GM23338 (cell line): ENCODE measurements around the gene HADHB. TPM values are rescaled to one million over a fixed set of nuclear protein-coding genes. Genes with fewer than 3 reads are reported as not detected.
A peak's percentile ranks its signal among the peaks of the same experiment; 100 is the strongest.

Experiments used
- ATAC-seq: fragments of 200-7000 bp; cut with Tn5 transposase; 3 replicates; pipeline ENCODE4 v1.9.1; 2020
- DNase-seq: peaks from one replicate; pipeline ENCODE4 v3.0.0-alpha.2; 2015; ENCODE audit warnings: low spot score
- H2AFZ ChIP-seq: fragments of 200-600 bp; sonication (generic); 2 replicates; pipeline ENCODE4 v1.8.0; 2016; ENCODE audit warnings: antibody characterized with exemption, mild to moderate bottlenecking, moderate library complexity
- H3F3A ChIP-seq: fragments of 200-600 bp; sonication (generic); replicated peaks from 2 replicates; pipeline ENCODE4 v1.8.0; 2017; ENCODE audit warnings: antibody characterized with exemption, mixed run types, low read depth
- H3K27ac ChIP-seq: fragments of 200-600 bp; sonication (generic); 2 replicates; pipeline ENCODE4 v1.6.1; 2016; ENCODE audit warnings: low read depth
- H3K27me3 ChIP-seq: fragments of 200-600 bp; sonication (generic); 2 replicates; pipeline ENCODE4 v1.8.0; 2016; ENCODE audit warnings: mild to moderate bottlenecking, mixed run types, moderate library complexity; ENCODE audit not compliant: insufficient read depth
- H3K36me3 ChIP-seq: fragments of 200-600 bp; sonication (generic); 2 replicates; pipeline ENCODE4 v1.8.0; 2016; ENCODE audit warnings: mild to moderate bottlenecking; ENCODE audit not compliant: insufficient read depth
- H3K4me1 ChIP-seq: fragments of 200-600 bp; sonication (generic); 2 replicates; pipeline ENCODE4 v1.8.0; 2016; ENCODE audit warnings: mild to moderate bottlenecking, moderate library complexity; ENCODE audit not compliant: insufficient read depth
- H3K4me2 ChIP-seq: fragments of 200-600 bp; sonication (generic); 2 replicates; pipeline ENCODE4 v1.7.1; 2017; ENCODE audit warnings: mixed run types
- H3K4me3 ChIP-seq: fragments of 200-600 bp; sonication (generic); 2 replicates; pipeline ENCODE4 v1.6.1; 2016; ENCODE audit warnings: mixed run types
- H3K79me2 ChIP-seq: fragments of 200-600 bp; sonication (generic); replicated peaks from 2 replicates; pipeline ENCODE4 v1.8.0; 2017; ENCODE audit warnings: mild to moderate bottlenecking; ENCODE audit not compliant: insufficient read depth
- H3K9me2 ChIP-seq: fragments of 200-600 bp; sonication (generic); 2 replicates; pipeline ENCODE4 v1.8.0; 2017; ENCODE audit not compliant: insufficient read depth
- H4K20me1 ChIP-seq: fragments of 200-600 bp; sonication (generic); replicated peaks from 2 replicates; pipeline ENCODE4 v1.8.0; 2017; ENCODE audit warnings: mild to moderate bottlenecking; ENCODE audit not compliant: insufficient read depth
- H3K27ac Mint-ChIP-seq: 2 replicates; pipeline ENCODE4 v1.8.0; 2020; ENCODE audit warnings: inconsistent platforms, mild to moderate bottlenecking, moderate library complexity, mixed read lengths
- H3K27me3 Mint-ChIP-seq: 3 replicates; pipeline ENCODE4 v1.8.0; 2022; ENCODE audit warnings: low read depth, mild to moderate bottlenecking, moderate library complexity, mixed read lengths, inconsistent platforms; ENCODE audit not compliant: insufficient read depth, poor library complexity
- H3K36me3 Mint-ChIP-seq: 3 replicates; pipeline ENCODE4 v1.8.0; 2021; ENCODE audit warnings: low read depth, mild to moderate bottlenecking, inconsistent platforms, moderate library complexity, mixed read lengths
- H3K4me1 Mint-ChIP-seq: 3 replicates; pipeline ENCODE4 v1.8.0; 2020; ENCODE audit warnings: mild to moderate bottlenecking, inconsistent platforms, mixed read lengths
- H3K4me3 Mint-ChIP-seq: 3 replicates; pipeline ENCODE4 v1.8.0; 2021; ENCODE audit warnings: moderate library complexity, mild to moderate bottlenecking, inconsistent platforms, mixed read lengths
- H3K9me3 Mint-ChIP-seq: 3 replicates; pipeline ENCODE4 v1.8.0; 2020; ENCODE audit warnings: moderate library complexity, mild to moderate bottlenecking, inconsistent platforms, mixed read lengths
- CREB1 ChIP-seq: fragments of 250-450 bp; sonication (Bioruptor Pico); IDR thresholded peaks from 2 replicates; pipeline ENCODE4 v1.5.0; 2020; ENCODE audit warnings: low read depth, mild to moderate bottlenecking, moderate library complexity
- EZH2 ChIP-seq: fragments of 200-600 bp; sonication (generic); IDR thresholded peaks from one replicate; pipeline ENCODE4 v1.8.0; 2017; ENCODE audit warnings: antibody characterized with exemption, mild to moderate bottlenecking, low read depth; ENCODE audit not compliant: unreplicated experiment
- EZH2phosphoT487 ChIP-seq: fragments of 200-600 bp; sonication (generic); IDR thresholded peaks from one replicate; pipeline ENCODE4 v1.8.1; 2018; ENCODE audit warnings: antibody characterized with exemption; ENCODE audit not compliant: unreplicated experiment
- JUNB ChIP-seq: IDR thresholded peaks from one replicate; pipeline ENCODE4 v1.6.1; 2016; ENCODE audit warnings: antibody characterized with exemption; ENCODE audit not compliant: unreplicated experiment
- NANOG ChIP-seq: IDR thresholded peaks from 2 replicates; pipeline ENCODE4 v1.6.1; 2016; ENCODE audit warnings: antibody characterized with exemption, borderline replicate concordance
- POLR2AphosphoS5 ChIP-seq: IDR thresholded peaks from 2 replicates; pipeline ENCODE4 v1.6.1; 2016; ENCODE audit warnings: antibody characterized with exemption, low read depth
- REST ChIP-seq: IDR thresholded peaks from one replicate; pipeline ENCODE4 v1.6.1; 2018; ENCODE audit warnings: antibody characterized with exemption; ENCODE audit not compliant: unreplicated experiment
- STAT1 ChIP-seq: IDR thresholded peaks from one replicate; pipeline ENCODE4 v1.6.1; 2016; ENCODE audit warnings: antibody characterized with exemption; ENCODE audit not compliant: unreplicated experiment
- ZNF114 ChIP-seq: fragments of 250-450 bp; sonication (Bioruptor Pico); IDR thresholded peaks from 2 replicates; pipeline ENCODE4 v1.5.0; 2020; ENCODE audit warnings: mild to moderate bottlenecking, moderate library complexity
- ZNF331 ChIP-seq: fragments of 250-450 bp; sonication (Bioruptor Pico); IDR thresholded peaks from 2 replicates; pipeline ENCODE4 v1.5.0; 2020; ENCODE audit warnings: low read depth, mild to moderate bottlenecking, moderate library complexity
- polyA plus RNA-seq: library from polyadenylated mRNA; unstranded; fragments of >200 nt; fragmentation: Nextera tagmentation; extraction: Ambion mirVana; gene quantifications from 2 replicates; pipeline ENCODE4 v1.2.1, GENCODE V29; 2016
- total RNA-seq: library from RNA; depleted of rRNA; stranded (reverse); fragments of >200 nt; shearing (Covaris generic); gene quantifications from 2 replicates; pipeline ENCODE4 v1.2.3, GENCODE V29; 2014
- TF ChIP-seq, protein P1 (sequence below): IDR thresholded peaks from 2 replicates; pipeline ENCODE4 v1.6.1; 2016; ENCODE audit warnings: antibody characterized with exemption
- TF ChIP-seq, protein P2 (sequence below), 2 experiments: fragments of 200-600 bp in 1 of 2; sonication (generic) in 1 of 2; conservative IDR thresholded peaks; 2 replicates each; pipeline versions ENCODE4 v1.5.1 to v1.6.1; 2016 to 2017; ENCODE audit warnings: antibody characterized with exemption in 2 of 2, low read depth in 2 of 2, mild to moderate bottlenecking in 2 of 2, moderate library complexity in 1 of 2
- TF ChIP-seq, protein P3 (sequence below): fragments of 250-450 bp; sonication (Bioruptor Pico); IDR thresholded peaks from 2 replicates; pipeline ENCODE4 v1.5.0; 2020; ENCODE audit warnings: mild to moderate bottlenecking, moderate library complexity

HADHB gene
- total and polyA plus RNA-seq, 2 experiments from 2014 or later = 41.1 to 43.4 TPM

DNA sequence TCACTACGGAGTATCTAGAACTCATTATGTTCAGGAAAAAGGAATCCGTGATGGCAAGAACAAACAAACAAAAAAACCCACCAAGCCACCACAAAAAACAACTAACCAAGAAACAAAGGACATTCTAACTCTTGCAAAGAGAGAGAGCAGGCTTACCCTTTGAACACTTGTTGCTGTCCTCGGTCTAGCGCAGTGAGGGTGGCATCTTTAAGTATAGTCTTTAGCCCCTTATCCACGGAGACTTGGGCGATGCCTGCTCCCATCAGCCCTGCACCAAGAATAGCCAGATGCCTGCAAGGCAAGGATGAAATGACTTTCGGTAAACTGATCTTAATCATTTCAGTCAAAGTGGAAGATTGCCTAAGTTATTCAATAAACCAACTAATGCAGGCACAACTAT, 40.8 kb upstream of the HADHB start:
- Mint-ChIP-seq H3K4me1 (peaks cover 9% of the 10 kb centered on the region; the same call in 2 of the 3 replicates), H3K4me3 (no peak overlapping the region), H3K27ac (0 out of 2 replicates have a peak overlapping the region, but pooled peaks have one; percentile 14), H3K27me3 (no peaks in the 10 kb centered on the region), H3K9me3 (no peaks in the 10 kb centered on the region), H3K36me3 (peaks cover 40% of the 10 kb centered on the region)
- Histone ChIP-seq H4K20me1 (peaks cover 3% of the 10 kb centered on the region; the same call in 1 of the 2 replicates), H3K79me2 (no peaks in the 10 kb centered on the region), H2AFZ (no peak overlapping the region), H3K4me2 (no peak overlapping the region), H3K27ac (no peak overlapping the region), H3K9me2 (no peaks in the 10 kb centered on the region), H3F3A (no peaks in the 10 kb centered on the region), H3K36me3 (peaks cover 49% of the 10 kb centered on the region), H3K27me3 (no peaks in the 10 kb centered on the region), H3K4me3 (no peak overlapping the region), H3K4me1 (peaks cover 4% of the 10 kb centered on the region; the same call in 1 of the 2 replicates)
- TF ChIP-seq CREB1 (CRISPR knock-in tag) (no peak), ZNF331 (no peak), EZH2 (no peak), EZH2phosphoT487 (no peak), STAT1 (no peak), JUNB (no peak), NANOG (no peak), REST (no peak), POLR2AphosphoS5 (no peak), ZNF114 (CRISPR knock-in tag) (no peak)
- TF ChIP-seq, protein P1, sequence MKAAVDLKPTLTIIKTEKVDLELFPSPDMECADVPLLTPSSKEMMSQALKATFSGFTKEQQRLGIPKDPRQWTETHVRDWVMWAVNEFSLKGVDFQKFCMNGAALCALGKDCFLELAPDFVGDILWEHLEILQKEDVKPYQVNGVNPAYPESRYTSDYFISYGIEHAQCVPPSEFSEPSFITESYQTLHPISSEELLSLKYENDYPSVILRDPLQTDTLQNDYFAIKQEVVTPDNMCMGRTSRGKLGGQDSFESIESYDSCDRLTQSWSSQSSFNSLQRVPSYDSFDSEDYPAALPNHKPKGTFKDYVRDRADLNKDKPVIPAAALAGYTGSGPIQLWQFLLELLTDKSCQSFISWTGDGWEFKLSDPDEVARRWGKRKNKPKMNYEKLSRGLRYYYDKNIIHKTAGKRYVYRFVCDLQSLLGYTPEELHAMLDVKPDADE = no peak
- TF ChIP-seq, protein P2, sequence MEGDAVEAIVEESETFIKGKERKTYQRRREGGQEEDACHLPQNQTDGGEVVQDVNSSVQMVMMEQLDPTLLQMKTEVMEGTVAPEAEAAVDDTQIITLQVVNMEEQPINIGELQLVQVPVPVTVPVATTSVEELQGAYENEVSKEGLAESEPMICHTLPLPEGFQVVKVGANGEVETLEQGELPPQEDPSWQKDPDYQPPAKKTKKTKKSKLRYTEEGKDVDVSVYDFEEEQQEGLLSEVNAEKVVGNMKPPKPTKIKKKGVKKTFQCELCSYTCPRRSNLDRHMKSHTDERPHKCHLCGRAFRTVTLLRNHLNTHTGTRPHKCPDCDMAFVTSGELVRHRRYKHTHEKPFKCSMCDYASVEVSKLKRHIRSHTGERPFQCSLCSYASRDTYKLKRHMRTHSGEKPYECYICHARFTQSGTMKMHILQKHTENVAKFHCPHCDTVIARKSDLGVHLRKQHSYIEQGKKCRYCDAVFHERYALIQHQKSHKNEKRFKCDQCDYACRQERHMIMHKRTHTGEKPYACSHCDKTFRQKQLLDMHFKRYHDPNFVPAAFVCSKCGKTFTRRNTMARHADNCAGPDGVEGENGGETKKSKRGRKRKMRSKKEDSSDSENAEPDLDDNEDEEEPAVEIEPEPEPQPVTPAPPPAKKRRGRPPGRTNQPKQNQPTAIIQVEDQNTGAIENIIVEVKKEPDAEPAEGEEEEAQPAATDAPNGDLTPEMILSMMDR (conservative IDR thresholded peaks at IDR 0.05; ENCODE audit: low read depth in 2 of 2) = no peak
- TF ChIP-seq, protein P3, sequence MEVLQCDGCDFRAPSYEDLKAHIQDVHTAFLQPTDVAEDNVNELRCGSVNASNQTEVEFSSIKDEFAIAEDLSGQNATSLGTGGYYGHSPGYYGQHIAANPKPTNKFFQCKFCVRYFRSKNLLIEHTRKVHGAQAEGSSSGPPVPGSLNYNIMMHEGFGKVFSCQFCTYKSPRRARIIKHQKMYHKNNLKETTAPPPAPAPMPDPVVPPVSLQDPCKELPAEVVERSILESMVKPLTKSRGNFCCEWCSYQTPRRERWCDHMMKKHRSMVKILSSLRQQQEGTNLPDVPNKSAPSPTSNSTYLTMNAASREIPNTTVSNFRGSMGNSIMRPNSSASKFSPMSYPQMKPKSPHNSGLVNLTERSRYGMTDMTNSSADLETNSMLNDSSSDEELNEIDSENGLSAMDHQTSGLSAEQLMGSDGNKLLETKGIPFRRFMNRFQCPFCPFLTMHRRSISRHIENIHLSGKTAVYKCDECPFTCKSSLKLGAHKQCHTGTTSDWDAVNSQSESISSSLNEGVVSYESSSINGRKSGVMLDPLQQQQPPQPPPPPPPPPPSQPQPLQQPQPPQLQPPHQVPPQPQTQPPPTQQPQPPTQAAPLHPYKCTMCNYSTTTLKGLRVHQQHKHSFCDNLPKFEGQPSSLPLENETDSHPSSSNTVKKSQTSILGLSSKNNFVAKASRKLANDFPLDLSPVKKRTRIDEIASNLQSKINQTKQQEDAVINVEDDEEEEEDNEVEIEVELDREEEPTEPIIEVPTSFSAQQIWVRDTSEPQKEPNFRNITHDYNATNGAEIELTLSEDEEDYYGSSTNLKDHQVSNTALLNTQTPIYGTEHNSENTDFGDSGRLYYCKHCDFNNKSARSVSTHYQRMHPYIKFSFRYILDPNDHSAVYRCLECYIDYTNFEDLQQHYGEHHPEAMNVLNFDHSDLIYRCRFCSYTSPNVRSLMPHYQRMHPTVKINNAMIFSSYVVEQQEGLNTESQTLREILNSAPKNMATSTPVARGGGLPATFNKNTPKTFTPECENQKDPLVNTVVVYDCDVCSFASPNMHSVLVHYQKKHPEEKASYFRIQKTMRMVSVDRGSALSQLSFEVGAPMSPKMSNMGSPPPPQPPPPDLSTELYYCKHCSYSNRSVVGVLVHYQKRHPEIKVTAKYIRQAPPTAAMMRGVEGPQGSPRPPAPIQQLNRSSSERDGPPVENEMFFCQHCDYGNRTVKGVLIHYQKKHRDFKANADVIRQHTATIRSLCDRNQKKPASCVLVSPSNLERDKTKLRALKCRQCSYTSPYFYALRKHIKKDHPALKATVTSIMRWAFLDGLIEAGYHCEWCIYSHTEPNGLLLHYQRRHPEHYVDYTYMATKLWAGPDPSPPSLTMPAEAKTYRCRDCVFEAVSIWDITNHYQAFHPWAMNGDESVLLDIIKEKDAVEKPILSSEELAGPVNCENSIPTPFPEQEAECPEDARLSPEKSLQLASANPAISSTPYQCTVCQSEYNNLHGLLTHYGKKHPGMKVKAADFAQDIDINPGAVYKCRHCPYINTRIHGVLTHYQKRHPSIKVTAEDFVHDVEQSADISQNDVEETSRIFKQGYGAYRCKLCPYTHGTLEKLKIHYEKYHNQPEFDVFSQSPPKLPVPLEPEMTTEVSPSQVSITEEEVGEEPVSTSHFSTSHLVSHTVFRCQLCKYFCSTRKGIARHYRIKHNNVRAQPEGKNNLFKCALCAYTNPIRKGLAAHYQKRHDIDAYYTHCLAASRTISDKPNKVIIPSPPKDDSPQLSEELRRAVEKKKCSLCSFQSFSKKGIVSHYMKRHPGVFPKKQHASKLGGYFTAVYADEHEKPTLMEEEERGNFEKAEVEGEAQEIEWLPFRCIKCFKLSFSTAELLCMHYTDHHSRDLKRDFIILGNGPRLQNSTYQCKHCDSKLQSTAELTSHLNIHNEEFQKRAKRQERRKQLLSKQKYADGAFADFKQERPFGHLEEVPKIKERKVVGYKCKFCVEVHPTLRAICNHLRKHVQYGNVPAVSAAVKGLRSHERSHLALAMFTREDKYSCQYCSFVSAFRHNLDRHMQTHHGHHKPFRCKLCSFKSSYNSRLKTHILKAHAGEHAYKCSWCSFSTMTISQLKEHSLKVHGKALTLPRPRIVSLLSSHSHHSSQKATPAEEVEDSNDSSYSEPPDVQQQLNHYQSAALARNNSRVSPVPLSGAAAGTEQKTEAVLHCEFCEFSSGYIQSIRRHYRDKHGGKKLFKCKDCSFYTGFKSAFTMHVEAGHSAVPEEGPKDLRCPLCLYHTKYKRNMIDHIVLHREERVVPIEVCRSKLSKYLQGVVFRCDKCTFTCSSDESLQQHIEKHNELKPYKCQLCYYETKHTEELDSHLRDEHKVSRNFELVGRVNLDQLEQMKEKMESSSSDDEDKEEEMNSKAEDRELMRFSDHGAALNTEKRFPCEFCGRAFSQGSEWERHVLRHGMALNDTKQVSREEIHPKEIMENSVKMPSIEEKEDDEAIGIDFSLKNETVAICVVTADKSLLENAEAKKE = no peak
- DNase-seq = no peak
- no peak for ATAC-seq
